Fibroblast of villous mesenchyme (primary cell): ENCODE measurements around the gene CAPSL. TPM values are rescaled to one million over a fixed set of nuclear protein-coding genes. Genes with fewer than 3 reads are reported as not detected.

Experiments
- DNase-seq: peaks from one replicate; pipeline ENCODE4 v3.0.0-alpha.2; 2010; ENCODE audit warnings: low read depth
- H3K4me3 ChIP-seq: 2 replicates; pipeline ENCODE4 v1.5.1; 2011; ENCODE audit warnings: low read depth, mild to moderate bottlenecking, low read length
- total RNA-seq: library from RNA; depleted of rRNA; stranded (reverse); fragments of >200 nt; gene quantifications from 2 replicates; pipeline ENCODE4 v1.2.3, GENCODE V29; 2012
- TF ChIP-seq, protein P1 (sequence below): IDR thresholded peaks from 2 replicates; pipeline ENCODE4 v1.5.1; 2012; ENCODE audit warnings: low read depth, mild to moderate bottlenecking, low read length; ENCODE audit not compliant: insufficient read depth

The CAPSL gene
- total RNA-seq, 1 donor, result 0.43 TPM

DNA sequence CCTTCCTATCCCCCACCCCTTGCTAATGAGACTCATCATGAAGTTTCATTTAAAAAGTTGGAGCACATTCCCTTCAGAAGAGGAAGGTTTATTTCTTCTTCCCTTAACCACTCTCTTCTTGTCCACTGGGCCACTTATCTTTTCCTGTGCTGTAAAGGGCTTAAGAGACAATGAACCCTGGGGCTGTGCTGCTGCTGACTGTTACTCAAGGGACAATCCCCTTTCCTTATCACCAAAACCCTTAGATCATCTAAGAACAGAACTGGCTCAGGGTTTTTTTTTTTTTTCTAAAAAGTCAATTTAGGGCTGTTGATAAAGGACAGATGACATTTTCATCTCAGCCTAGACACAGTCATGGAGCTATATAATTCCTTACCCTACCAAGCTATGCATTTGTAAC lies 29.6 kb downstream of the CAPSL start:
- no peak overlapping the region for H3K4me3 ChIP-seq
- TF ChIP-seq, protein P1, sequence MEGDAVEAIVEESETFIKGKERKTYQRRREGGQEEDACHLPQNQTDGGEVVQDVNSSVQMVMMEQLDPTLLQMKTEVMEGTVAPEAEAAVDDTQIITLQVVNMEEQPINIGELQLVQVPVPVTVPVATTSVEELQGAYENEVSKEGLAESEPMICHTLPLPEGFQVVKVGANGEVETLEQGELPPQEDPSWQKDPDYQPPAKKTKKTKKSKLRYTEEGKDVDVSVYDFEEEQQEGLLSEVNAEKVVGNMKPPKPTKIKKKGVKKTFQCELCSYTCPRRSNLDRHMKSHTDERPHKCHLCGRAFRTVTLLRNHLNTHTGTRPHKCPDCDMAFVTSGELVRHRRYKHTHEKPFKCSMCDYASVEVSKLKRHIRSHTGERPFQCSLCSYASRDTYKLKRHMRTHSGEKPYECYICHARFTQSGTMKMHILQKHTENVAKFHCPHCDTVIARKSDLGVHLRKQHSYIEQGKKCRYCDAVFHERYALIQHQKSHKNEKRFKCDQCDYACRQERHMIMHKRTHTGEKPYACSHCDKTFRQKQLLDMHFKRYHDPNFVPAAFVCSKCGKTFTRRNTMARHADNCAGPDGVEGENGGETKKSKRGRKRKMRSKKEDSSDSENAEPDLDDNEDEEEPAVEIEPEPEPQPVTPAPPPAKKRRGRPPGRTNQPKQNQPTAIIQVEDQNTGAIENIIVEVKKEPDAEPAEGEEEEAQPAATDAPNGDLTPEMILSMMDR, result no peak
- DNase-seq, result no peak

DNA sequence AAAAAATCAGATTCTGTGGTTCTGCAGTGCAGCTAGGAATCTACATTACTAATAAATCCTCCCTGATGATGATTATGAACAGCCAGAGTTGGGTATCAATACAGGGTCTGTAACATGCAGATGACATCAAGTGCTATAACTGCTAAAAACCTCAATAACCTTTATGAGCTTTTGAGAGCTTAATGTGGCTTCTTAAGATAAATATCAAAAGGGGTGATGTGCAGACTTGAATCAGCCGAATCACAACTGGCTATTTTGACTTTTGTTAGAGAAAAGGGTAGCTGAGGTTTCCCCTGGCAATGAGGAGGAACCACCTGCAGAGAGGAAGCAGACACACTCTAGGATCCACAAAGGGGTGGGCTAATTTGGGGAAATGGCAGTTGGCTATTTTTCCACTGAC lies 30.2 kb downstream of the CAPSL start:
- H3K4me3 ChIP-seq, result no peak overlapping the region
- TF ChIP-seq, protein P1, result no peak
- no peak for DNase-seq

- H3K4me3 ChIP-seq, result no peak overlapping the region
- TF ChIP-seq, protein P1, result no peak
- no peak for DNase-seq
These were observed 33.8 kb downstream of the CAPSL start for GRCh38 chr5:35904443-35905132.

DNA sequence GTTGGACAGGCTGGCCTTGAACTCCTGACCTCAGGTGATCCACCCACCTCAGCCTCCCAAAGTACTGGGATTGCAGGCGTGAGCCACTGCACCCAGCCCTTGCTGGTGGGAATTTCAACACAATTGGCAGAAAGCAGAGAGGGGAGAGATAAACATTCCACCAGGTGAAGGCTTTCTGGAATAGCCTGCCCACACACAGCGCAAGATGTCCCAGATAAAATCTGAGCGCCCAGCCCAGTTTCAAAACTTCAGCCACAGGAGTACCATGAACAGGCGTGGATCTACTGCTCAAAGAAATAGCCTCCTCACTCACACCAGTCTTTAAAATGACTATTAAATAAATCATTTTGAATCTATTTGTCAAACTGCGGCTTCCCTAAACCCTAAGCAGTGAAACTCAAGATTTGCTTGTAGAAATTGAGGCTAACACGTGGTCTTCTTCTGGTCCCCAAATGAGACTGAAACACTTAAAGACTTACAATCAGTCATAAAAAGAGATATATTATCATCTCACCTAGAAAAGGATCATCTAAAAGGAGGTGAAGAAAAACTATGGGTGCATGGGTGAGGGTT lies 34.7 kb downstream of the CAPSL start:
- DNase-seq, result no peak
- TF ChIP-seq, protein P1, result no peak
- no peak overlapping the region for H3K4me3 ChIP-seq

GRCh38 chr5:35902046-35902672 lies 36.3 kb downstream of the CAPSL start:
- peak; percentile 55 for DNase-seq
- no peak overlapping the region for H3K4me3 ChIP-seq
- TF ChIP-seq, protein P1, result no peak

DNA sequence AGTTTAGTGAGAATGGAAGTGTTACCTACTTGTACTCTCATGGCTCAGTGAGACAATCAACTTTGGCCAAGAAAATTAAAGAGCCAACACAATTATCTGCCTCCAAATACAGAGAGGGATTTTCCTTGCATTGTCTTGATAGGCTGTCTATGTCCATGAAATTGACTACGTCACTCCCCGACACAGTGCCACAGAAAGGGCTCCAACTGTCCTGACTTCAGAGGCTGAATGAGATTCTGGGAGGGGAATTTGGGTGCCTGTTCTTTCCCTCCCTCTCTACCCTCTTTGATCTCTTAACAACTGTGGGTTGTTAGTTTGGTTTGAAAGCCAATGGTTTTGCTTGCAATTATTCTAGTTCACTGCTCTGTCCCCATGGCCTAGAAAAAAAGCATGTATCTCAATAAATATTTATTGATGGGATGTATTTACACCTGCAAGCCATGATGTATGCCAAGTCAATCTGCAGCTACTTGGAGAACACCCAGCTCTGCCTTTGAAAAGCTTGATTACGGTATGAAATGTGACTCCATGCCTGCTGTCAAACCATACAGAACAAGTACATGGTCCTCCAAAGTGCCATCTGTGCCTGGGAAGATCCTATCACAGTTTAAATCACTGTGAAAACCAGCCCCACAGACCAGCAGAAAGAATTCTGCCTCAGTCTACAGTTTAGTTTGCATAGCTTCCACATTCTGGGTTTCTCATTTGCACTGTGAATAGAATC lies 37.3 kb downstream of the CAPSL start:
- TF ChIP-seq, protein P1, result no peak
- no peak overlapping the region for H3K4me3 ChIP-seq
- no peak for DNase-seq
